HepG2 (cell line): ENCODE measurements around the gene KCNA4. TPM values are rescaled to one million over a fixed set of nuclear protein-coding genes. Genes with fewer than 3 reads are reported as not detected.

Experiments
- ATAC-seq: fragments of 200-7000 bp; cut with Tn5 transposase; 3 replicates; pipeline ENCODE4 v1.9.1; 2020; ENCODE audit warnings: mild to moderate bottlenecking, moderate library complexity
- BruUV-seq: library from RNA; stranded (reverse); fragments of 400-500 nt; replicated peaks from 2 replicates; lab custom pipeline; 2021; lab: Mats Ljungman, UMichigan
- CTCF ChIA-PET: fragments of 300-600 bp; formaldehyde crosslinking; extraction: SDS; loops from one replicate; lab custom pipeline; 2021; ENCODE audit warnings: low total read pairs, inconsistent platforms, low intra/inter-chr PET ratio; lab: Yijun Ruan, JAX
- POLR2A ChIA-PET: fragments of 350-600 bp; sonication (Branson Sonifier 250); formaldehyde crosslinking; loops from one replicate; lab custom pipeline; 2020; ENCODE audit warnings: antibody characterized with exemption, inconsistent platforms; lab: Yijun Ruan, JAX
- DNase-seq: peaks from one replicate; pipeline ENCODE4 v3.0.0-alpha.2; 2015; ENCODE audit warnings: low spot score
- FAIRE-seq: peaks from 3 replicates; lab custom pipeline; 2011; peaks lifted over from hg19 to GRCh38; lab: Jason Lieb, UNC
- H2AFZ ChIP-seq: one replicate; pipeline ENCODE4 v1.6.1; 2011; ENCODE audit warnings: low read length, inconsistent platforms
- H3K27ac ChIP-seq: fragments of 300-600 bp; 3 replicates; pipeline ENCODE4 v1.8.0; 2011; ENCODE audit warnings: mixed run types, mild to moderate bottlenecking, mixed read lengths, low read length, inconsistent platforms; ENCODE audit not compliant: insufficient read depth; ENCODE audit errors: extremely low read length
- H3K27me3 ChIP-seq, 2 experiments: fragments of 200-600 bp in 1 of 2; 2 replicates in 1 of 2; 3 replicates in 1 of 2; pipeline versions ENCODE4 v1.6.0 to v1.8.0; 2011; ENCODE audit warnings: low read length in 2 of 2, mild to moderate bottlenecking in 2 of 2, moderate library complexity in 2 of 2, inconsistent platforms in 1 of 2; ENCODE audit not compliant: insufficient read depth in 2 of 2, control insufficient read depth in 1 of 2
- H3K36me3 ChIP-seq, 2 experiments: fragments of 200-600 bp in 1 of 2; replicated peaks in 1 of 2; 2 replicates in 1 of 2; 3 replicates in 1 of 2; pipeline versions ENCODE4 v1.5.1 to v1.8.0; 2011; ENCODE audit warnings: low read length in 2 of 2, inconsistent platforms in 1 of 2; ENCODE audit not compliant: insufficient read depth in 2 of 2, control insufficient read depth in 1 of 2
- H3K4me1 ChIP-seq: 2 replicates; pipeline ENCODE4 v1.5.1; 2012; ENCODE audit warnings: low read length, inconsistent platforms; ENCODE audit not compliant: insufficient read depth
- H3K4me2 ChIP-seq: 2 replicates; pipeline ENCODE4 v1.6.0; 2011; ENCODE audit warnings: low read depth, low read length, inconsistent platforms
- H3K4me3 ChIP-seq, 3 experiments: fragments of 200-600 bp in 1 of 3; sonication (generic), shearing (Covaris generic) in 1 of 3; replicated peaks in 1 of 3; 2 replicates each; pipeline ENCODE4 v1.5.1; 2011 to 2016; ENCODE audit warnings: low read length in 3 of 3, inconsistent platforms in 2 of 3, low read depth in 2 of 3, mild to moderate bottlenecking in 2 of 3, control low read depth in 1 of 3, mixed read lengths in 1 of 3; ENCODE audit not compliant: insufficient read depth in 1 of 3
- H3K79me2 ChIP-seq: one replicate; pipeline ENCODE4 v1.6.1; 2011; ENCODE audit warnings: low read length, inconsistent platforms; ENCODE audit not compliant: insufficient read depth
- H3K9ac ChIP-seq: 2 replicates; pipeline ENCODE4 v1.6.0; 2011; ENCODE audit warnings: mild to moderate bottlenecking, low read depth, low read length, inconsistent platforms; ENCODE audit not compliant: insufficient read depth
- H3K9me3 ChIP-seq: 2 replicates; pipeline ENCODE4 v1.5.1; 2012; ENCODE audit warnings: mild to moderate bottlenecking, low read length
- H4K20me1 ChIP-seq: 2 replicates; pipeline ENCODE4 v1.6.0; 2011; ENCODE audit warnings: inconsistent platforms, mild to moderate bottlenecking, low read length, moderate library complexity; ENCODE audit not compliant: insufficient read depth
- FOSL1 ChIP-seq: sonication (generic); formaldehyde crosslinking; IDR thresholded peaks from 2 replicates; pipeline ENCODE4 v1.9.0; 2021; ENCODE audit warnings: missing genetic modification reagents, borderline replicate concordance
- HHEX ChIP-seq: IDR thresholded peaks from 2 replicates; pipeline ENCODE4 v1.6.1; 2016; ENCODE audit warnings: control low read depth
- NCOA2 ChIP-seq: sonication (generic); formaldehyde crosslinking; IDR thresholded peaks from 2 replicates; pipeline ENCODE4 v1.8.0; 2022; ENCODE audit warnings: inconsistent platforms
- ONECUT2 ChIP-seq: sonication (generic); formaldehyde crosslinking; IDR thresholded peaks from 2 replicates; pipeline ENCODE4 v1.4.0; 2020; ENCODE audit warnings: missing genetic modification reagents
- SP2 ChIP-seq: sonication (generic); formaldehyde crosslinking; IDR thresholded peaks from 2 replicates; pipeline ENCODE4 v1.5.1; 2020; ENCODE audit warnings: mild to moderate bottlenecking, missing genetic modification reagents
- TAF15 ChIP-seq: fragments of 200-400 bp; formaldehyde crosslinking; IDR thresholded peaks from one replicate; pipeline ENCODE4 v1.6.1; 2018; ENCODE audit warnings: mild to moderate bottlenecking, low read depth, low read length; ENCODE audit not compliant: poor library complexity, severe bottlenecking
- TCF12 ChIP-seq, 2 experiments: fragments of 450-650 bp in 1 of 2; sonication (generic) in 1 of 2; formaldehyde crosslinking in 1 of 2; IDR thresholded peaks; 2 replicates each; pipeline versions ENCODE4 v1.6.1 to v1.8.0; 2017 to 2022; ENCODE audit warnings: antibody characterized with exemption in 1 of 2, mild to moderate bottlenecking in 1 of 2, missing genetic modification reagents in 1 of 2, moderate library complexity in 1 of 2
- ZBTB21 ChIP-seq: sonication (generic); formaldehyde crosslinking; IDR thresholded peaks from 2 replicates; pipeline ENCODE4 v1.4.0; 2020; ENCODE audit warnings: missing genetic modification reagents
- ZNF260 ChIP-seq: sonication (generic); formaldehyde crosslinking; IDR thresholded peaks from 2 replicates; pipeline ENCODE4 v1.4.0; 2020; ENCODE audit warnings: missing genetic modification reagents, low read depth, mild to moderate bottlenecking, borderline replicate concordance
- ZNF816 ChIP-seq: sonication (generic); formaldehyde crosslinking; IDR thresholded peaks from 2 replicates; pipeline ENCODE4 v1.8.0; 2022; ENCODE audit warnings: missing genetic modification reagents, mild to moderate bottlenecking, borderline replicate concordance
- ZNF883 ChIP-seq: sonication (generic); formaldehyde crosslinking; IDR thresholded peaks from 2 replicates; pipeline ENCODE4 v1.5.1; 2020; ENCODE audit warnings: mild to moderate bottlenecking, missing genetic modification reagents; ENCODE audit errors: not compliant biosample characterization
- WGBS: methylation state at CpG from one replicate; pipeline ENCODE4 v1.1.6; 2017; ENCODE audit warnings: low lambda C conversion rate; 5-methylcytosine and 5-hydroxymethylcytosine counted together
- in situ Hi-C: cut with HindIII; loops from 2 replicates; pipeline ENCODE4 v1.10.0; 2017; ENCODE audit warnings: low pct_unique_long_range_greater_than_20kb; ENCODE audit not compliant: extremely low pct_ligation_motif_present
- intact Hi-C: fragments of 100-400 bp; cut with micrococcal nuclease; formaldehyde crosslinking; loops from one replicate; pipeline ENCODE4 v1.10.0; 2022; ENCODE audit not compliant: unreplicated experiment
- polyA plus RNA-seq, 8 experiments: library from polyadenylated mRNA; depleted of rRNA in 3 of 8; stranded (reverse) in 7 of 8; unstranded in 1 of 8; fragments of >200 nt; fragmentation: Illumina TruSeq in 4 of 8; extraction: Trizol in 4 of 8; gene quantifications; 2 replicates each; pipeline versions ENCODE4 v1.2.1 to v1.2.3, GENCODE V29; 2011 to 2016; ENCODE audit warnings: low read depth in 4 of 8, missing spikeins in 1 of 8, mixed read lengths in 1 of 8; ENCODE audit not compliant: insufficient read depth in 1 of 8
- total RNA-seq, 5 experiments: library from RNA; depleted of rRNA; stranded (reverse); fragments of >200 nt; fragmentation: Illumina TruSeq; extraction: Trizol; gene quantifications; 2 replicates each; pipeline ENCODE4 v1.2.3, GENCODE V29; 2016; ENCODE audit warnings: low read depth in 1 of 5
- TF ChIP-seq, protein P1 (sequence below): sonication (generic); formaldehyde crosslinking; IDR thresholded peaks from 2 replicates; pipeline ENCODE4 v1.5.1; 2020; ENCODE audit warnings: mild to moderate bottlenecking, missing genetic modification reagents
- TF ChIP-seq, protein P2 (sequence below): sonication (generic); formaldehyde crosslinking; IDR thresholded peaks from 2 replicates; pipeline ENCODE4 v1.5.1; 2020; ENCODE audit warnings: missing genetic modification reagents, mild to moderate bottlenecking, borderline replicate concordance
- TF ChIP-seq, protein P3 (sequence below): sonication (generic); formaldehyde crosslinking; IDR thresholded peaks from 2 replicates; pipeline ENCODE4 v1.4.0; 2020; ENCODE audit warnings: mild to moderate bottlenecking, missing genetic modification reagents, borderline replicate concordance

KCNA4 gene
- total and polyA plus RNA-seq, 2 of the 13 experiments (the other 11 are each of a cell fraction or from before 2014, with no cell fraction given): not detected

DNA sequence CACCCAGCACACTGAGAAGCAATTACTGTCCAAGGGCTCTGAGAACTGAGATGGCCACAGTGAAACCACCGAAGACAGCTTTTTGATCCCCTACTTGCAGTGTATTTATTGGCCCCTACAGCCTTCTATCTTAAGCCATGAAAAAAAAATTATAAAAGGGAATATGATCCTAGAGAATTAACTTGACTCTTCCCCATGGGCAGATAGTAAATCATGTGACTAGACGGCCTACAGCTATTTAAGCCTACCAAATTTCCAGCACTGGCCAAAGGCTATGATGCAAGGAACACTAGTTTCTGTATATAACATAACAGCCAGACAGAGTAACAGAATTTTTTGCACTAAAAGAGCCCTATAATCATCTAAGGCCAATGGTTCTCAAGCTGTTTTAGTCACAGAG, 53.8 kb downstream of the KCNA4 start (continued):
- TF ChIP-seq TCF12 (IDR thresholded peaks at IDR 0.05): no peak
- TF ChIP-seq TCF12 (CRISPR knock-in tag; IDR thresholded peaks at IDR 0.05): no peak
- no peak for TF ChIP-seq FOSL1
- TF ChIP-seq TAF15: no peak
- TF ChIP-seq HHEX (CRISPR knock-in tag): no peak
- TF ChIP-seq ZNF883 (CRISPR knock-in tag): no peak
- TF ChIP-seq, protein P1, sequence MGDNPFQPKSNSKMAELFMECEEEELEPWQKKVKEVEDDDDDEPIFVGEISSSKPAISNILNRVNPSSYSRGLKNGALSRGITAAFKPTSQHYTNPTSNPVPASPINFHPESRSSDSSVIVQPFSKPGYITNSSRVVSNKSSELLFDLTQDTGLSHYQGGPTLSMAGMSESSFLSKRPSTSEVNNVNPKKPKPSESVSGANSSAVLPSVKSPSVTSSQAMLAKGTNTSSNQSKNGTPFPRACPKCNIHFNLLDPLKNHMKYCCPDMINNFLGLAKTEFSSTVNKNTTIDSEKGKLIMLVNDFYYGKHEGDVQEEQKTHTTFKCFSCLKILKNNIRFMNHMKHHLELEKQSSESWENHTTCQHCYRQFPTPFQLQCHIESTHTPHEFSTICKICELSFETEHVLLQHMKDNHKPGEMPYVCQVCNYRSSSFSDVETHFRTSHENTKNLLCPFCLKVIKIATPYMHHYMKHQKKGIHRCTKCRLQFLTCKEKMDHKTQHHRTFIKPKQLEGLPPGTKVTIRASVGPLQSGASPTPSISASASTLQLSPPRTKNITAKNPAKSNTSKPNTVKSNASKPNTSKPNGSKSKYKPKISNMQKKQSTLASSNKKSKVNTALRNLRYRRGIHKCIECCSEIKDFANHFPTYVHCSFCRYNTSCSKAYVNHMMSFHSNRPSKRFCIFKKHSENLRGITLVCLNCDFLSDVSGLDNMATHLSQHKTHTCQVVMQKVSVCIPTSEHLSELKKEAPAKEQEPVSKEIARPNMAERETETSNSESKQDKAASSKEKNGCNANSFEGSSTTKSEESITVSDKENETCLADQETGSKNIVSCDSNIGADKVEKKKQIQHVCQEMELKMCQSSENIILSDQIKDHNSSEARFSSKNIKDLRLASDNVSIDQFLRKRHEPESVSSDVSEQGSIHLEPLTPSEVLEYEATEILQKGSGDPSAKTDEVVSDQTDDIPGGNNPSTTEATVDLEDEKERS (CRISPR knock-in tag): no peak
- TF ChIP-seq, all 625 proteins: peak for 0

DNA sequence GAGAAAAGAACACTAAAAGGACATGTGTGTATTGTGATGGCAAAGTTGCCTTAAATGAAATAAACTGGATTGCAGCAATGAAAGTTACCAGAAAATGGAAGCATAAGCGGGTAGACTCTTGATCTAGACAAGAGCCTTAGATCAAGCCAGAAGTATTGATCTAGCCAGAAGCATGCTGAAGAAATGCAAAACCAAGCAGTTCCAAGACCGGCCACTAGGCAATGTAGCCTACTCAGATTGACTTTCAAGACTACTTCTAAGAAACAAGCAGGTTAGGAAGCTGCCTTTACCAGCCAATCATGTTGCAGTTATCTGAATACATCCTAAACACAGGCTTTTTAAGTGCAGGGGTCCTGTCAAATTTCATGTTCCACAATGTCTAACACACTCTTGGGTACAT, 54.6 kb downstream of the KCNA4 start:
- Histone ChIP-seq H3K79me2 (no peaks in the 10 kb centered on the region), H3K9me3 (peaks cover 27% of the 10 kb centered on the region), H3K4me1 (no peaks in the 10 kb centered on the region), H3K27ac (no peak overlapping the region), H4K20me1 (no peaks in the 10 kb centered on the region), H2AFZ (no peak overlapping the region), H3K4me2 (no peak overlapping the region), H3K27me3 (no peaks in the 10 kb centered on the region), H3K36me3 (no peaks in the 10 kb centered on the region), H3K4me3 (no peak overlapping the region), H3K9ac (no peak overlapping the region)
- POLR2A ChIA-PET: no interaction called here
- DNase-seq (no peak), FAIRE-seq (no peak), ATAC-seq (no peak)
- CTCF ChIA-PET: no interaction called here
- in situ Hi-C loops: no loop called here
- WGBS: 2% methylated on average over 2 of the region's 2 CpGs
- intact Hi-C loops: no loop called here
- no TSS peak for BruUV-seq
- TF ChIP-seq SP2 (CRISPR knock-in tag): no peak
- TF ChIP-seq ZNF816 (CRISPR knock-in tag): no peak
- no peak for TF ChIP-seq NCOA2
- no peak for TF ChIP-seq ZNF260
- no peak for TF ChIP-seq ONECUT2
- TF ChIP-seq, protein P2, sequence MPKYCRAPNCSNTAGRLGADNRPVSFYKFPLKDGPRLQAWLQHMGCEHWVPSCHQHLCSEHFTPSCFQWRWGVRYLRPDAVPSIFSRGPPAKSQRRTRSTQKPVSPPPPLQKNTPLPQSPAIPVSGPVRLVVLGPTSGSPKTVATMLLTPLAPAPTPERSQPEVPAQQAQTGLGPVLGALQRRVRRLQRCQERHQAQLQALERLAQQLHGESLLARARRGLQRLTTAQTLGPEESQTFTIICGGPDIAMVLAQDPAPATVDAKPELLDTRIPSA (CRISPR knock-in tag): no peak
- TF ChIP-seq, protein P3, sequence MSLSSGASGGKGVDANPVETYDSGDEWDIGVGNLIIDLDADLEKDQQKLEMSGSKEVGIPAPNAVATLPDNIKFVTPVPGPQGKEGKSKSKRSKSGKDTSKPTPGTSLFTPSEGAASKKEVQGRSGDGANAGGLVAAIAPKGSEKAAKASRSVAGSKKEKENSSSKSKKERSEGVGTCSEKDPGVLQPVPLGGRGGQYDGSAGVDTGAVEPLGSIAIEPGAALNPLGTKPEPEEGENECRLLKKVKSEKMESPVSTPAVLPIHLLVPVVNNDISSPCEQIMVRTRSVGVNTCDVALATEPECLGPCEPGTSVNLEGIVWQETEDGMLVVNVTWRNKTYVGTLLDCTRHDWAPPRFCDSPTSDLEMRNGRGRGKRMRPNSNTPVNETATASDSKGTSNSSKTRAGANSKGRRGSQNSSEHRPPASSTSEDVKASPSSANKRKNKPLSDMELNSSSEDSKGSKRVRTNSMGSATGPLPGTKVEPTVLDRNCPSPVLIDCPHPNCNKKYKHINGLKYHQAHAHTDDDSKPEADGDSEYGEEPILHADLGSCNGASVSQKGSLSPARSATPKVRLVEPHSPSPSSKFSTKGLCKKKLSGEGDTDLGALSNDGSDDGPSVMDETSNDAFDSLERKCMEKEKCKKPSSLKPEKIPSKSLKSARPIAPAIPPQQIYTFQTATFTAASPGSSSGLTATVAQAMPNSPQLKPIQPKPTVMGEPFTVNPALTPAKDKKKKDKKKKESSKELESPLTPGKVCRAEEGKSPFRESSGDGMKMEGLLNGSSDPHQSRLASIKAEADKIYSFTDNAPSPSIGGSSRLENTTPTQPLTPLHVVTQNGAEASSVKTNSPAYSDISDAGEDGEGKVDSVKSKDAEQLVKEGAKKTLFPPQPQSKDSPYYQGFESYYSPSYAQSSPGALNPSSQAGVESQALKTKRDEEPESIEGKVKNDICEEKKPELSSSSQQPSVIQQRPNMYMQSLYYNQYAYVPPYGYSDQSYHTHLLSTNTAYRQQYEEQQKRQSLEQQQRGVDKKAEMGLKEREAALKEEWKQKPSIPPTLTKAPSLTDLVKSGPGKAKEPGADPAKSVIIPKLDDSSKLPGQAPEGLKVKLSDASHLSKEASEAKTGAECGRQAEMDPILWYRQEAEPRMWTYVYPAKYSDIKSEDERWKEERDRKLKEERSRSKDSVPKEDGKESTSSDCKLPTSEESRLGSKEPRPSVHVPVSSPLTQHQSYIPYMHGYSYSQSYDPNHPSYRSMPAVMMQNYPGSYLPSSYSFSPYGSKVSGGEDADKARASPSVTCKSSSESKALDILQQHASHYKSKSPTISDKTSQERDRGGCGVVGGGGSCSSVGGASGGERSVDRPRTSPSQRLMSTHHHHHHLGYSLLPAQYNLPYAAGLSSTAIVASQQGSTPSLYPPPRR (CRISPR knock-in tag): no peak
- TF ChIP-seq ZBTB21: no peak
